GM19240 (cell line): ENCODE results near the gene NAT9.

Source experiments
- DNase-seq: peaks from one replicate; pipeline ENCODE4 v3.0.0; 2011; ENCODE audit warnings: low spot score; ENCODE audit not compliant: insufficient read length

Gene NAT9

DNA sequence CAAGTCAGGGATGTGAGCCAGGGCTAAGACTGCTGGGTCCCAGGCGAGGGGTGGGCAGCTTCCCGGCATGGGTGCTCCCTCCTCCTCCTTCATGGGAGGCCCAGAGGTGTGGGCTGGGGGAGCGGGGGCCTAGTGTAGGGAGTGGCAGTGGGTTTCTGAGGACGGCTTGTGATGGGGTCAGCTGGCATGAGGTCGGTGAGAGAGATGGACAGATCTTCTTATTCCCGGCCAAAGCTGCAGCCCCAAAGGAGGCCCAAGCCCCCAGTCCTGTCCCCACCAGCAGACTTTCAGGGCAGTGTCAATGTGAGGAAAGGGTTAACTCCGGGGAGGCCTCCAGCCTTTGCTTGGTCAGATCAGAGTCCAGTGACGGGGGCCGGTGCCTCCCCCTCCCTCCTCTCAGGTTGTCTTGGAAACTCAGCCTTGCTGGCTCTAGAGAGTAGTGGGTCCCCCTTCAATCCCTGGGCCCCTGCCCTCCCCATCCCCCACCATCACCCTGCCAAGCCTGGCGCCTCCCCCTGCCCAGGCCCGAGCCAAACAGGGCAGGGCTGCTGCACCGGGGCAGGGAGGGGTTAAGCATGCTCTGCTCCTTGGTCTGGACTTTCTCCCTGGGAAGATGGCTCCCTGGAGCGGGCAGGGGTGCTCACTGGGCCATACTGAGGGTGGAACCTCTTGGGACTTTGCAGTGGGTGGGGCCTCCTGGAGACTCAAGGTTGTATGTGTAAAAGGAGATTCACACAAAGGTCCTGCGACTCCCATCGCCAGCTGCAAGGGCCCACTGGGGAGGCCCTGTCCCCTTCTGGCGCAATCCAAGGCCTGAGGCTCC lies 12.4 kb downstream of the NAT9 start:
- DNase-seq: no peak

DNA sequence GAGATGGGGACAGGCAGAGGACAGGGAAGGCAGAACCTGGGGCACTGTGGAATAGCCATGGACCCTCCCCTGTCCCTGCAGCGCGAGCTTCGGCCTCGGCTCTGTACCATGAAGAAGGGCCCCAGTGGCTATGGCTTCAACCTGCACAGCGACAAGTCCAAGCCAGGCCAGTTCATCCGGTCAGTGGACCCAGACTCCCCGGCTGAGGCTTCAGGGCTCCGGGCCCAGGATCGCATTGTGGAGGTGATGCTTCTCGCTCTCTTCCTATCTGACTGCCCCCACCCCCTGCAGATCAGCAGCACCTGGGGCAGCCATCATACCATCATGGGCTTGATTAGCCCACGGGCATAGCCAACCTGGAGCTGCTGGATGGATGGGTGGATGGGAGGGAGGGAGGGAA lies 14.2 kb downstream of the NAT9 start:
- no peak for DNase-seq

DNA sequence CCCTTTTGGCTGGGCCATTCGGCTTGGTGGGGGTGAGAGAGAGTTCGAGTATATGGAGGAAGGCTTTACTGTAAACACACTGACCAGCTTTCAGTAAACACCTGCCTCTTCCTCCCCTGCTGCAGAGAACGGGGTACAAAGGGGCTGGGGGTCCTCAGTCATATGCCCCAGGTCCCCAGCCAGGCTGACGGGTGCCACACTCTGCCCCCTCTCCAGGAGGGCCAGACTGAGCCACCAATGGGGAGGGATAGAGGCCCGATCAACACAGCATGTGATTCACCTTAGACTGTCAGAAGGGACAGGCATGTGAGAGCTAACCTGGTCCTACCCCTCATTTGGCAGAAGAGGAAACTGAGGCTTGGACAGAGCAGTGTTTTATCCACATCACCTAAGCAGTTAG lies 14.7 kb downstream of the NAT9 start:
- no peak for DNase-seq

DNA sequence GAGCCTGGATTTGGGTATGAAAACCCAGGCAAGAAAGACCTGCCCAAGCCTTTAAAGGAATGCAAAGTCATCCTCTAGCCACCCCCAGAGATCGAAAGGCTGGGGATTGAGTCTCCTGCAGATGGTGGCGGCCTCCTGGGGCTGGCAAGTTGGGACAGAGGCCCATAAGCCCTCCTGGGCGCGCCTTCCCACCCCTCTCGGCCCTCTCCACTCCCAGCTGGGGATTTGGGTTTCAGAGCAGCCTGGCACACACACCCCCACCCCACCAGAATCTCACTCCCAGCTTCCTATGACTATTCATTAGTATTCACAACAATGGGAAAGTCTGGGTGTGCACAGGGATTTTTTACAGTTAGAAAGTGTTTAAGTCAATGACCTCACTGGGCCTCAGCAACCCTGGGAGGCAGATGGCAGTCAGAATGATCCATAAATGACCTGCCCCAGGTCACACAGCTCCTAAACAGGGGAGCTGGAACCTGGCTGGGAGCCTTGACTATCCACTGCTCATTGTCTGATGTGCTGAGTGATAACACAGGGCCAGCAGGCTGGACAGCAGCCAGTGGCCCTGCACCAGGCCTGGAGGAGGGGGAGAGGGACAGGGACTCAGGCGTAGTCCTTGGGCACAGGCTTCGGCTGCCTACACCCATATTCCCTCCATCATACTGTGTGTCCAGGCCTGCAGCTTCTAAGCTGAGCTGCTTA lies 15.6 kb downstream of the NAT9 start:
- DNase-seq: no peak

DNA sequence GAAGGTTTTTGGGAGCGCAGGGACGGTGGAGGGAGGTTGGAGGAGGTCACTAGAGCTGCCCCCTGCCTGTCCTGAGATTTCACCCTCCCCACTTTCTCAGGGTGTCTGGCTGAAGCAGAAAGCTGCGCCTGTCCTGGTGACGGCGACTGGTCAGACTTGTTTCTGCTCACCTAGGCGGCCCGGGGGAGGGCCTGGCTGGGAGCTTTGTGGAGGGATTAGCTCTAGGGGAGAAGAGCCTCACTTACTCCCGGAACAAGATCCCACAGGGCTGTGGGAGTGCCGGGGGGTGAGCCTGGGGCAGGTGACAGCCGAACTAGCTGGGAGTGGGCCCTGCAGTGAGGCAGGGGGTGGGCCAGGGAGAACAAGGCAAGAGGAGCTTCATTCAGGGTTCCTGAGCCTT lies 16.2 kb downstream of the NAT9 start:
- DNase-seq: no peak

DNA sequence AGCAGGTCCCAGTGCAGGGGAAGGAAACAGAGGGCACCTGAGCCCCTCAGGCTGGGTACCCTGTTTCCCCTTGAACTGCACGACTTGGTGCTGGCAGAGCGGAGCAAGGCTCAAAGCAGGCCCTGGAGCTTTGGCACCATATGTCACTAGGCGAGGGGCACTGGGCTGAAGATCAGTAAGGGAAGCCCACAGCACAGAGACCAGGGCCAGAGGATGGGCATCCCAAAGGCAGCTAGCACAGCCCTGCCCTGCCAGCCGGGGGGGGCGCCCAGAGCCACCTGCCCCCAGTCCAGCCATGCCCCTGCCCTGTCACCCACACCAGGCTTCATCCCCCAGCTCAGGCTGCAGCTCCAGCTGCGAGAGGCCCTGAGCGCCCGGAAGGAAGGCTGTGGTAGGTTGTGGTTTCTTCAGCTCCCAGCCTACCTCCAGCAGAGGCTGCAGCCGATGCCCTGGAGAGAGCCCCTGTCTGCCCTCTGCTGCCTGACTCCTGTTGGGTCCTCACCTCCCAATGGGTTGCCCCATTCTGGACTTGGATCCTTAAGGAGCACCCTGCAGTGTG lies 16.8 kb downstream of the NAT9 start:
- peak; percentile 70 for DNase-seq

DNA sequence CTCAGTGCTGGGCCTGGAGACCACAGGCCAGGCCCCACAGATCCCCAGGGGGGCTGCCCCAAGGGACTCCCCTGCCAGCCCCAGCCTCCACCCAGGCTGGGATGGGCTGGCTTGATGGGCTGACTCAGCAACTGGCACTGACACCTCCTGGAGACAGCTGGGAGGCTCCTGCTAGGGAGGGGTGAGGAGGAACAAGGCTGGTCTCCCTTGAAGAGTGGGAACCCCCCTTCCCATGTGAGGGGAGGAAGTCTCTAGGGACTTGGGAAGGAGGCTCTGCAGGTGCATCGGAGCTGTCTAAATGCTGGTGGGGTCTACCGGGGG lies 17.3 kb downstream of the NAT9 start:
- no peak for DNase-seq

DNA sequence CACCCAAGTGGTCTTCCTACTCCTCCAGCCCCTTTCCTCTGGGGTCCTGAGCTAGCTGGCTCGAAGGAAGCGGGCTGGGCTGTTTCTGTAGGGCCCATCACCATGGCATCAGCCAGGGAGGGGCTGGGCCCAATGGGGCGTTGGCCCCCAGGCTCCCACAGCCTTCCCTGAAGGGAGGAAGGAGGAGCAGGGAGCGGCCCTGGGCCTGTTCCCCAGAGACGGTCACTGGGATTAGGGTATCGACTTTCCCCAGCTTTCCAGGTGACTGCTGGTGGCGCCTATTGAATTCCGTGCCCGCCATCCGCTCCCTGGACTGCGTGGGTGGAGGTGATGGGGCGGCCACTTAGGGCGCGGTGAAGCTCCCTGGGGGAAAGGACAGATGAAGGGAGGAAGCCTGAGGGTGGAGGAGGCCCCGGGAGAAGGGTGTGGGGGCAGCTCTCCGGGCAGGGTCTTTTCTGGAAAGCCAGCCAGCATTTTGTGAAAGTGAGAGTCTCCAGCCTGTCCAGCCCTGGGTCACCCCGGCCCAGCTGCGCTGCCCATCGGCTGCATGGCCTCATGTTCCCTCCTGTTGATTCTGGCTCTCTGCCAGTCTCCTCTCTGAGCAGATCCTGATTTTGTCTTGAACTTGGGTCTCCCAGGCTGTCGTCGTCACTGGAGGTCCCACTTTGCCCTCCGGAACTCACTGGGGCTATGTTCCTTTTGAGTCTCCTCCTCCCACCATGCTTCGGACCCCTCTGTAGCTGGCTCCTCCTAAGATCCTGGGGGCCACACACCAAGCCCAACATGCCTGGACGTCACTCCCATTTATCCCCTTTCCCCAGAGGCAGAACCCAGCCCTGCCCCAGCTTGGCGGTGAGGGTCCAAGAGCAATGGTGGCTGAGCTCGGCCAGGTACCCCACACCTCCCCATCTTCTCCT lies 18.0 kb downstream of the NAT9 start:
- DNase-seq: no peak

DNA sequence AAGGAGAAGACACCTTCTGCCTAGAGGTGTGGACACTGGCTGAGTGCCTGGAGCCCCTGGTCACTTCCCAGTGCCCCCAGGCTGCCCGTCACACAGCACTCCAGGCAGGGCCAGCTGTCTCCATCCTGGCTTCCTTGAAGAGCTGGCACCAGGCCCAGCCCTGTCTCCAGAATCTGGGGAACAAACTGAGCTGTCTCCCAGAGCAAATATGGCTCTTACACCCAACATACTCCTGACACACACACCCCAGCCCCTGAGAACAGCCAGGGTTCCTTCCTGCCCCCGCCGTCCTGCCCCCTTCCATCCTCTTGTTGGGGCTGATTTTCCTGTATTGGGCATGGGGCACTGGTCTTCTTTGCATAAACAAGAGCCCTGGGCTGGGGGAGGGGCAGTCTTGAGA lies 18.6 kb downstream of the NAT9 start:
- no peak for DNase-seq

DNA sequence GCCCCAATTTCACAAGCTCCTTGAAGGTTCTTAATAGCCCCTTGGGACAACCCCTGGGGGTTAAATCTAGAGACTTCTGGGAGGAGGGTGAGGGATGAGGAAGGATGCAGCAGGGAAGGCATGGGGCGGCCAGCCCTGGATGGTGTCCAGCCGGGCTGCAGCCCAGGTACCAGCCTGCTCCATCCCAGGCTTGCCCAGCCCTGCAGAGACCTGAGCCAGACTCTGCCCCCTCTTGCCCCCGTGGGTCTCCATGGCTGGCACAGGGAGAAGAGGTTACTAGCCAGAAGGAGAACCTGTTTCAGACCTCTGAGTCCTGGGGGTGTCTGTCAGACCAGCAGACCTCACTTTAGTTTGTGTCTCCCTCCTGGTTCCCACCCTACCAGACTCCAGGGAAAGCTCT lies 19.3 kb downstream of the NAT9 start:
- DNase-seq: no peak

DNA sequence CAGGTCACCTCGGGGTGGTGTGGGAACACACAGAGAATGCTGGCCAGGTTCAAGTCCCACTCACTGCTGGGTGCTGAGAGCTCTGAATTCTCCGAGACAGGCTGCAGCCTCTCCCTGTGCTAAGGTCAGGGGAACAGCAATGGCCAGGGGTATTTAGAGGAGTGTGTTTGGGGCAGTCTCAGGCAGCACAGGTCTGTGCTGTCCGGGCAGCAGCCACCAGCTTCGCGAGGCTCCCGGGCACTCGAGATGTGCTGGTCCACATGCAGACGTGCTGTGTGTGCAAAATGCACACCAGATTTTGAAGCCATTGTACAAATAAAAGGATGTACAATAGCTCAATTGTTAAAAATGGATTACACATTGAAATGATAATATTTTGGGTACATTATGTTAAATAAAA lies 20.6 kb downstream of the NAT9 start:
- DNase-seq: no peak

DNA sequence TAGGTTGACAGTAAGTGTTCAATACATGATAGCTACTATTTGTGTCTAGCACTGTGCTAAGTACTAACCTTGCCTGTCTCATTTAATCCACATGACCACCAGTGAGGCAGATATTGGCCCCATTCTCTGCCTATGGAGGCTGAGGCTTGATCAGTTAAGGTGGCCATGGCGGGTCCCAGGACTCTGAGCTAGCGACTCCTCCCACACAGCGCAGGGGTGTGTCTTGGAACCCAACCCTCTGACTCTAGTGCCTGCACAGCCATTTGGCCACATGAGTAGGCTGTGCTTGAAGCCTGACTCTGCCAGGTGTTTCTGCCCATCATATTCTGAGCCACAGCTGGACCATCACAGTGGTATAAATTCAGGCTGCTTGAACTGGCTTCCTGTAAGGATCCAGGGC lies 21.3 kb downstream of the NAT9 start:
- DNase-seq: no peak

DNA sequence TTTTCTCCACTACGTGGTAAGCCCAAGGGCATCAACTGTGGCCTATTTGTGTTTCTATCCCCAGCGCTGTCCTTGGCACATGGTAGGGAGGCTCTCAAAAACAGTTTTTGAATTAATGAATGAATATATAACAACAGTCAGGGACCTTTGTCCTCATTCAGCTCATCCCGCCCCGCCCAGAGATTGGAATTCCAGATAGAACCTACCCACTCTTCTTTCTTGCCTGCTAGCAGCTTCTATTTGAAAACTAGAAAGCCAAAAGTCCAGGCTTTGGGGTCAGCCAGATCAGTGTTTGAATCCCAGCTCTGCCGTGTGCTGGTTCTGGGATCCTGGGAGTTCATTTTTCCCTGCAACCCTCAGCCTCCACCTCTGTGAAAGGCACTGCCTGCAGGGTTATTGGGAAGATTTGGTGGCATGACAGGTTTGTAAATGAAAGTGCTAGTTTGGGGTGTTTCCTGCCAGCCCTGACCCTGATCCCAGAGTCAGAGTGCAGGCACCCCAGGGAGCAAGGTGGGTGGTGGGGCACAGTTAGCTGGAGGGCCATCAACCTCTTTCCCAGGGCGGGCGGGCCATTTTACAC lies 23.2 kb downstream of the NAT9 start:
- no peak for DNase-seq

DNA sequence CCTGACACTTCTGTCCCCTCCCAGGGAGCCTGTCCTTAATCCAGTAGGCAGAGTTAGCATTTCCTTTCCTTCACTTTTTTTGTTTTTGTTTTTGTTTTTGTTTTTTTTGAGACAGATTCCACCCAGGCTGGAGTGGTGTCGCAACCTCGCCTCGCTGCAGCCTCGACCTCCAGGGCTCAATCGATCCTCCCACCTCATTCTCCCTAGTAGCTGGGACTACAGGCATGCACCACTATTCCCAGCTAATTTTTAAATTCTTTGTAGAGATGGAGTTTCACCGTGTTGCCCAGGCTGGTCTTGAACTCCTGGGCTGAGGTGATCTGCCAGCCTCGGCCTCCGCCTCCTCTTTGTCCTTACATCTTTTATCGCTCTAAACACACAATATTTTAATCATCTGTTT lies 23.7 kb downstream of the NAT9 start:
- no peak for DNase-seq

DNA sequence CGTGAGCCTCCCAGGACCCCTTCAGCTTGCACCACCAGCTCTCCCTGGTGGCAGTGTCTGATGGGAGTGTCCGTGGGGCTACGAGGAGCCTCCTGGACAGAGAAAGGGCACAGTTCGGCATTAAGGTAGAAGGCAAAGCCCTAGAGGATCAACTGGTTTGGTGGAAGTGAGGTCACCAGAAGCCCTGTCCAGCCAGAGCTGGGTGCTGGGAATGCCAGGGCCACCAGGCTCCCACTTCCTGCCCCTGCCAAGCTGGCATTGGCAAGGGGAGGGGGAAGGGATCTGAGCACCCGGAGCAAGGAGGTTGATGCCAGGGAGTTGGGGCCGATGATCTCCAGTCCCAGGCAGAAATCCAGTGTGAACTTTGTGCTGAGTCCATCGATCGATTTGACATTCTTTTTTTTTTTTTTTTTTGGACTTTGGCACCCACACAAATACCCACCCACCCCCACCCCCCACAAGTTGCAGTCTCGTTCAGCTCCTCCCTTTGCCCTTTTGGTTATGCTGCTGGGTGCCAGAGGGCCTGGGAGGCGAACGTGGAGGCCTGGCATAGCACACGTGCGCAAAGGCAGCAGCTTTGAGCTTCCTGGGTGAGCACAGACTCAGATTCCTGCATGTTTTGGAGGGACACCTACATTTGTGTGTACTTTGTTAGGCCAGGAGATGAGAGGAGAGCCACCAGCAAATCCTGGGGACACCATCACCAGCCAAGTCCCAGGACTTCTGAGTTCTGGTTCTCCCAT lies 25.6 kb downstream of the NAT9 start:
- DNase-seq: no peak

DNA sequence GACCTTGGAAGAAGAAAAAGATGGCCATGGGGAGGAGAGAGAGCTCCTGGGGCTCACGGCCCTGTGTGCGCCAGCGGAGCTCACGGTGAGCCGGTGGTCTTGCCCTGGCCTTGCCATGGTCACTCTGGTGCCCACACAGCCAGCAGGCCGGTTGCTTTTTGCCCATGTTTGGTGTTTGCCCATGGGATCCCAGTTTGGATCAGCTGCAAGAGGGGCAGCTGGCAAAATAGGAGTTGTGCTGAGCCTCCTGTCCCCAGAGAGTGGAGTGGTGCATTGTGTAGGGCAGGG lies 26.2 kb downstream of the NAT9 start:
- no peak for DNase-seq

DNA sequence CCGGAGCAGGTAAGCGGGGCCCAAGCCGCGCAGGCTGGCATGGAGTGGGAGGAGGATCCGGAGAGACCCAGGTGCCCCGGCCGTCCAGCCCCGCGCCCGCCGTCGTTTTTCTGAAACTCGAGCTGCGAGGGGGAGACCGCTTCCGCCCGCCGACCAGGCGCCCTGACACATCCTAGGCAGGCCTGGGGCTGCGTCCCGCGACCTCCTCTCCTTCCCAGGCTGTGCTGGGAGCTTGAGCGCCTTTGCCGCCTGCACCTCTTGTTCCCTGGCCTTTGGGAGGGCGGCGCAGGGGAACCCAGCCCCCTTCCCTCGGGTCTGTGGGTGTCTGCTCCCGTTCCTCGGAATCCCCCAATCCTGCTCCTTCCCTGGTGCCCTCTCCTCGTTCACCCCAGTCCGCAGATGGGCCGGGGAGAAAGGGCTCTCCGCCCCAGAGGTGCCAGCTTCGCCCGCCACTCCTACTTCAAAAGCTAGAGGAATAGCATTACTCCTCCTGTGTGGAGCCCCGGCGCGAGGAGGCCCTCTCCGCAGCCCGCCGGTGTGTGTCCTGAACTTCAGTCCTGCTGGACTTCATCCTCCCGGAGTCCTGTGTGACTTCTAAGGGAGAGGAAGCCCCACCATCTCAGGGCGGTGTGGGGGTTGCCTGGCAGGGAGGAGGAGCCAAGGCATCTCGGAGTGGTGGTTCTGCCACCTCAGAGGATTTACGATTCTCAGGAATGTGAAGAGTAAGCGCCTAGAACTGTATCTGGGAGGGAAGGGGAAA lies 26.7 kb downstream of the NAT9 start:
- DNase-seq: no peak

DNA sequence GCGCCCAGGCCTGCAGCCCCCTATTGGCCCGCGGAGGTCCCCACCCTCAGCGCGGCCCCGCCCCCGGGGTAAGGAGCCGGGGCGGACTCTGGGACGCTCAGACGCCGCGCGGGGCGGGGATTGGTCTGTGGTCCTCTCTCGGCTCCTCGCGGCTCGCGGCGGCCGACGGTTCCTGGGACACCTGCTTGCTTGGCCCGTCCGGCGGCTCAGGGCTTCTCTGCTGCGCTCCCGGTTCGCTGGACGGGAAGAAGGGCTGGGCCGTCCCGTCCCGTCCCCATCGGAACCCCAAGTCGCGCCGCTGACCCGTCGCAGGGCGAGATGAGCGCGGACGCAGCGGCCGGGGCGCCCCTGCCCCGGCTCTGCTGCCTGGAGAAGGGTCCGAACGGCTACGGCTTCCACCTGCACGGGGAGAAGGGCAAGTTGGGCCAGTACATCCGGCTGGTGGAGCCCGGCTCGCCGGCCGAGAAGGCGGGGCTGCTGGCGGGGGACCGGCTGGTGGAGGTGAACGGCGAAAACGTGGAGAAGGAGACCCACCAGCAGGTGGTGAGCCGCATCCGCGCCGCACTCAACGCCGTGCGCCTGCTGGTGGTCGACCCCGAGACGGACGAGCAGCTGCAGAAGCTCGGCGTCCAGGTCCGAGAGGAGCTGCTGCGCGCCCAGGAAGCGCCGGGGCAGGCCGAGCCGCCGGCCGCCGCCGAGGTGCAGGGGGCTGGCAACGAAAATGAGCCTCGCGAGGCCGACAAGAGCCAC lies 27.4 kb downstream of the NAT9 start, which contains the start of gene NHERF1:
Gene NHERF1, plus strand, starts transcription at position 100 of the 750 bp plus-strand sequence. Its CDS starts 219 bp downstream, at position 319.
- peak; percentile 90 for DNase-seq

DNA sequence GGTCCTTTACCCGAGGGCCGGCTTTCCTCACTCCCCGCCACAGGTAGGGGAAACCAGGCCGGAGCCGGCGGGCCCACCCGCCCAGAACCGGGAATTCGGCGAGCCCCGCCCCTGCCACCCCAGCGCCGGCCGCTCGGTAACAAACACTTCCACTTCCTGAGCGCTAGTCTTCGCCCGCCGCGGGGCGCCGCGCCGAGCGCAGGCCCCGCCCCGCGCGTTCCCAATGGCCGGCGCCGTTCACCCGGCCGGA lies 27.9 kb downstream of the NAT9 start:
- no peak for DNase-seq

DNA sequence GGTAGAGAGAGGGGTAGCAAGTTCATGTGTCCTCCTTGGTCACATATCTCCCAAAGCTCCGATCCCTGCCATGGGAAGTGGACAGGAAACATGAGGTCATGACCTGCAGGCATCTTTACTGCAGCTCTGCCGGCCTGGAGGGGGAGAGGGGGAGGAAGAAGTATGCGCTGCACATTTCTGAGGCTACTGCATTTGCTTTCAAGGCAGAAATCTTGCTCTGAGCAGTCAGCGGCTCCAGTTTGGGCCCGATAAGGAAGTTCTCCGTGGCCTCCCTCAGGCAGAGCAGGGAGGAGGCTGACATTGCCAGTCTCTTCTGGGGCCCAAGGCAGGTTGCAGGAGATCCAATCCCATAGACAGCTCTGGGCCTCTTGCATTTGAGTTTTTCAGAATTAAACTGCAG lies 29.2 kb downstream of the NAT9 start:
- no peak for DNase-seq
